ENCODE results near the gene RPS6KA6.

RPS6KA6 gene

GRCh38 chrX:84187533-84188319 is at the start of gene RPS6KA6:
RPS6KA6 (minus strand) TSS chrX:84188199; CDS start chrX:84187899, 300 bp downstream.
- no peak for DNase-seq (ENCODE audit: low spot score)

GRCh38 chrX:84224741-84225140 is 36.7 kb upstream of the RPS6KA6 start:
- no peak for DNase-seq (ENCODE audit: low spot score)

- no peak for DNase-seq (ENCODE audit: low spot score)
Measured at GRCh38 chrX:84223261-84223660, 35.3 kb upstream of the RPS6KA6 start.

GRCh38 chrX:84221181-84221580 is 33.2 kb upstream of the RPS6KA6 start:
- no peak for DNase-seq (ENCODE audit: low spot score)

GRCh38 chrX:84219551-84219950 is 31.6 kb upstream of the RPS6KA6 start:
- DNase-seq (ENCODE audit: low spot score): no peak

- DNase-seq (ENCODE audit: low spot score): no peak
Measured at GRCh38 chrX:84218726-84219125, 30.7 kb upstream of the RPS6KA6 start.

GRCh38 chrX:84216881-84217280 is 28.9 kb upstream of the RPS6KA6 start:
- DNase-seq (ENCODE audit: low spot score): no peak

- no peak for DNase-seq (ENCODE audit: low spot score)
Measured at GRCh38 chrX:84216406-84216805, 28.4 kb upstream of the RPS6KA6 start.

- no peak for DNase-seq (ENCODE audit: low spot score)
Measured at GRCh38 chrX:84205276-84205675, 17.3 kb upstream of the RPS6KA6 start.

- DNase-seq (ENCODE audit: low spot score): no peak
Measured at GRCh38 chrX:84199688-84200087, 11.7 kb upstream of the RPS6KA6 start.

GRCh38 chrX:84197550-84197949 is 9.6 kb upstream of the RPS6KA6 start:
- no peak for DNase-seq (ENCODE audit: low spot score)

- DNase-seq (ENCODE audit: low spot score): no peak
Measured at GRCh38 chrX:84192006-84192405, 4.0 kb upstream of the RPS6KA6 start.

GRCh38 chrX:84189125-84189524 is 1.1 kb upstream of the RPS6KA6 start:
- DNase-seq (ENCODE audit: low spot score): no peak

GRCh38 chrX:84188320-84188834 is 378 bp upstream of the RPS6KA6 start:
- no peak for DNase-seq (ENCODE audit: low spot score)

GRCh38 chrX:84186603-84187532 is 1.1 kb downstream of the RPS6KA6 start:
- DNase-seq (ENCODE audit: low spot score): no peak

GRCh38 chrX:84182516-84182915 is 5.5 kb downstream of the RPS6KA6 start:
- no peak for DNase-seq (ENCODE audit: low spot score)

GRCh38 chrX:84175958-84176357 is 12.0 kb downstream of the RPS6KA6 start:
- DNase-seq (ENCODE audit: low spot score): no peak

GRCh38 chrX:84175274-84175673 is 12.7 kb downstream of the RPS6KA6 start:
- DNase-seq (ENCODE audit: low spot score): no peak

GRCh38 chrX:84174348-84174747 is 13.7 kb downstream of the RPS6KA6 start:
- DNase-seq (ENCODE audit: low spot score): no peak

- no peak for DNase-seq (ENCODE audit: low spot score)
Measured at GRCh38 chrX:84170931-84171330, 17.1 kb downstream of the RPS6KA6 start.

GRCh38 chrX:84168574-84168973 is 19.4 kb downstream of the RPS6KA6 start:
- DNase-seq (ENCODE audit: low spot score): no peak

GRCh38 chrX:84168095-84168494 is 19.9 kb downstream of the RPS6KA6 start:
- DNase-seq (ENCODE audit: low spot score): no peak

GRCh38 chrX:84165711-84166110 is 22.3 kb downstream of the RPS6KA6 start:
- no peak for DNase-seq (ENCODE audit: low spot score)

All from CD4-positive, alpha-beta T cell treated with Interleukin-15 for 4 hours (primary cell).